ENCODE measurements around the gene PRRT3. TPM values are rescaled to one million over a fixed set of nuclear protein-coding genes. Genes with fewer than 3 reads are reported as not detected.

PRRT3 gene
- total RNA-seq, 1 experiment from 2014 or later, result 9.2 TPM

GRCh38 chr3:9914011-9914410 lies 38.2 kb downstream of the PRRT3 start:
- TF ChIP-seq ZNF317 (CRISPR knock-in tag; IDR thresholded peaks at IDR 0.05; ENCODE audit: borderline replicate concordance, low read depth), result no peak
- TF ChIP-seq E2F5 (CRISPR knock-in tag; IDR thresholded peaks at IDR 0.05), result no peak
- no peak for TF ChIP-seq ZNF423 (CRISPR knock-in tag; IDR thresholded peaks at IDR 0.05)
- no peak for TF ChIP-seq IRF2 (CRISPR knock-in tag; IDR thresholded peaks at IDR 0.05; ENCODE audit: borderline replicate concordance, low read depth)
- TF ChIP-seq SMAD4 (CRISPR knock-in tag; IDR thresholded peaks at IDR 0.05), result no peak
- no peak for TF ChIP-seq HMGA2 (CRISPR knock-in tag; IDR thresholded peaks at IDR 0.05)
- Mint-ChIP-seq H3K9me3 (no peaks in the 10 kb centered on the region), H3K36me3 (no peaks in the 10 kb centered on the region), H3K4me3 (no peak overlapping the region), H3K4me1 (peaks cover 18% of the 10 kb centered on the region), H3K27ac (no peak overlapping the region), H3K27me3 (ENCODE audit: low read depth) (peaks cover 3% of the 10 kb centered on the region; the same call in 1 of the 2 replicates)
- ChIA-PET CTCF (interaction anchor here (0.9 to 1.3 kb wide), 2 partner anchors 17 to 32 kb away, joined by 3 to 7 read pairs; no protein-coding TSS in a partner anchor), POLR2A (interaction anchor here (1.2 to 3.0 kb wide), 2 partner anchors 12 to 19 kb away, joined by 3 to 16 read pairs; partner anchors contain the start of gene CRELD1)
- DNase-seq (ENCODE audit: low spot score), result no peak
- no peak for ATAC-seq

GRCh38 chr3:9913601-9914000 lies 38.6 kb downstream of the PRRT3 start:
- H3K9me3 Mint-ChIP-seq, result no peaks in the 10 kb centered on the region
- peaks cover 18% of the 10 kb centered on the region for H3K4me1 Mint-ChIP-seq
- H3K27ac Mint-ChIP-seq, result no peak overlapping the region
- POLR2A ChIA-PET, result interaction anchor here (1.2 to 3.0 kb wide), 2 partner anchors 12 to 20 kb away, joined by 3 to 16 read pairs; partner anchors contain the start of gene CRELD1
- CTCF ChIA-PET, result interaction anchor here (0.9 to 1.3 kb wide), 3 partner anchors 18 to 33 kb away, joined by 3 to 7 read pairs (median 3); no protein-coding TSS in a partner anchor
- no peaks in the 10 kb centered on the region for H3K36me3 Mint-ChIP-seq
- H3K4me3 Mint-ChIP-seq, result no peak overlapping the region
- peaks cover 3% of the 10 kb centered on the region; the same call in 1 of the 2 replicates for H3K27me3 Mint-ChIP-seq (ENCODE audit: low read depth)
- no peak for ATAC-seq
- DNase-seq (ENCODE audit: low spot score), result no peak
- TF ChIP-seq NFE2L1 (CRISPR knock-in tag; IDR thresholded peaks at IDR 0.05) (no peak), RORB (CRISPR knock-in tag; IDR thresholded peaks at IDR 0.05) (no peak), CTCF (IDR thresholded peaks at IDR 0.05) (no peak), ZNF232 (CRISPR knock-in tag; IDR thresholded peaks at IDR 0.05) (no peak), ZNF219 (CRISPR knock-in tag; IDR thresholded peaks at IDR 0.05; ENCODE audit: borderline replicate concordance) (no peak), AR (CRISPR knock-in tag; IDR thresholded peaks at IDR 0.05) (no peak), ZNF281 (CRISPR knock-in tag; IDR thresholded peaks at IDR 0.05) (no peak), SP1 (CRISPR knock-in tag; conservative IDR thresholded peaks at IDR 0.05) (no peak), ZNF263 (CRISPR knock-in tag; IDR thresholded peaks at IDR 0.05; ENCODE audit: low read depth) (no peak), ERG (CRISPR knock-in tag; IDR thresholded peaks at IDR 0.05) (no peak), TEAD4 (CRISPR knock-in tag; IDR thresholded peaks at IDR 0.05) (no peak), ZNF532 (CRISPR knock-in tag; IDR thresholded peaks at IDR 0.05; ENCODE audit: borderline replicate concordance) (no peak), ZNF396 (CRISPR knock-in tag; IDR thresholded peaks at IDR 0.05; ENCODE audit: borderline replicate concordance) (no peak), SOX15 (CRISPR knock-in tag; IDR thresholded peaks at IDR 0.05) (no peak), OVOL2 (CRISPR knock-in tag; IDR thresholded peaks at IDR 0.05; ENCODE audit: borderline replicate concordance) (no peak), E2F5 (CRISPR knock-in tag; IDR thresholded peaks at IDR 0.05) (no peak)

Measured in WTC11 (cell line).